HG03439 (cell line): ENCODE results near the gene TRIM37.
A peak's percentile ranks its signal among the peaks of the same experiment; 100 is the strongest.

ENCODE experiments used
- ATAC-seq: cut with Tn5 transposase; IDR thresholded peaks from one replicate; pipeline ENCODE4 v1.9.1; 2021; ENCODE audit warnings: mild to moderate bottlenecking, moderate library complexity; ENCODE audit not compliant: unreplicated experiment

The TRIM37 gene

GRCh38 chr17:59038734-59039133 is 67.9 kb downstream of the TRIM37 start:
- no peak for ATAC-seq

- ATAC-seq = no peak
These were observed 68.7 kb downstream of the TRIM37 start for GRCh38 chr17:59037960-59038359.

- no peak for ATAC-seq
These were observed 75.9 kb downstream of the TRIM37 start for GRCh38 chr17:59030811-59031210.

GRCh38 chr17:59028328-59028727 is 78.4 kb downstream of the TRIM37 start:
- no peak for ATAC-seq

GRCh38 chr17:59027750-59028149 is 78.9 kb downstream of the TRIM37 start:
- ATAC-seq = no peak

GRCh38 chr17:59026176-59026939 is 80.3 kb downstream of the TRIM37 start:
- no peak for ATAC-seq

- no peak for ATAC-seq
These were observed 81.8 kb downstream of the TRIM37 start for GRCh38 chr17:59024916-59025315.

- no peak for ATAC-seq
These were observed 88.7 kb downstream of the TRIM37 start for GRCh38 chr17:59018019-59018418.

- no peak for ATAC-seq
These were observed 94.7 kb downstream of the TRIM37 start for GRCh38 chr17:59011975-59012374.

- no peak for ATAC-seq
These were observed 96.7 kb downstream of the TRIM37 start for GRCh38 chr17:59010026-59010425.

- no peak for ATAC-seq
These were observed 97.9 kb downstream of the TRIM37 start for GRCh38 chr17:59008737-59009136.

GRCh38 chr17:59007995-59008394 is 98.7 kb downstream of the TRIM37 start:
- no peak for ATAC-seq

- no peak for ATAC-seq
These were observed 102.2 kb downstream of the TRIM37 start for GRCh38 chr17:59004338-59005111.

GRCh38 chr17:59003860-59004259 is 102.8 kb downstream of the TRIM37 start:
- no peak for ATAC-seq

GRCh38 chr17:59002848-59003247 is 103.8 kb downstream of the TRIM37 start:
- no peak for ATAC-seq

- no peak for ATAC-seq
These were observed 104.6 kb downstream of the TRIM37 start for GRCh38 chr17:59002126-59002525.

- ATAC-seq = peak; percentile 94
These were observed 105.4 kb downstream of the TRIM37 start for GRCh38 chr17:59001158-59001814.

GRCh38 chr17:59000022-59000421 is 106.7 kb downstream of the TRIM37 start:
- ATAC-seq = no peak

- ATAC-seq = no peak
These were observed 107.2 kb downstream of the TRIM37 start for GRCh38 chr17:58999500-58999899.

GRCh38 chr17:58998871-58999270 is 107.8 kb downstream of the TRIM37 start:
- no peak for ATAC-seq

- ATAC-seq = no peak
These were observed 108.7 kb downstream of the TRIM37 start for GRCh38 chr17:58997756-58998553.
